Measurements from ENCODE around the gene MSI2. TPM values are rescaled to one million over a fixed set of nuclear protein-coding genes. Genes with fewer than 3 reads are reported as not detected.

Gene MSI2
- total RNA-seq, 4 donors from 2014 or later: 60.7 to 101 (median 70.9) TPM

GRCh38 chr17:57423541-57423940 lies 167.2 kb downstream of the MSI2 start:
- Histone ChIP-seq H3K27ac (no peak overlapping the region), H3K36me3 (no peaks in the 10 kb centered on the region), H3K9me3 (no peaks in the 10 kb centered on the region), H3K4me1 (peaks cover 4 to 6% of the 10 kb centered on the region in 2 donors), H3K4me3 (replicated peaks in 1 of 3) (no peak overlapping the region), H3K27me3 (no peaks in the 10 kb centered on the region)
- intact Hi-C loops (cut with DNase I): no loop called here
- DNase-seq: no peak
- TF ChIP-seq POLR2A (IDR thresholded peaks at IDR 0.05) (no peak), CTCF (IDR thresholded peaks at IDR 0.05) (no peak)
- WGBS, 2 donors: 78 to 79% methylated on average over 6 of the region's 6 CpGs

GRCh38 chr17:57424273-57424672 lies 167.9 kb downstream of the MSI2 start:
- DNase-seq: no peak
- intact Hi-C loops (cut with DNase I): no loop called here
- 63 to 76% methylated on average over 2 of the region's 2 CpGs for WGBS, 2 donors
- no peak overlapping the region for H3K27ac ChIP-seq
- no peak for TF ChIP-seq POLR2A (IDR thresholded peaks at IDR 0.05)
- TF ChIP-seq CTCF (IDR thresholded peaks at IDR 0.05): no peak
- H3K4me3 ChIP-seq (replicated peaks in 1 of 3): no peak overlapping the region
- no peaks in the 10 kb centered on the region for H3K27me3 ChIP-seq
- no peaks in the 10 kb centered on the region for H3K9me3 ChIP-seq
- H3K4me1 ChIP-seq: no peaks in the 10 kb centered on the region
- no peaks in the 10 kb centered on the region for H3K36me3 ChIP-seq

GRCh38 chr17:57424777-57425188 lies 168.5 kb downstream of the MSI2 start:
- intact Hi-C loops (cut with DNase I): no loop called here
- TF ChIP-seq POLR2A (IDR thresholded peaks at IDR 0.05): no peak
- no peak for TF ChIP-seq CTCF (IDR thresholded peaks at IDR 0.05)
- no peak overlapping the region for H3K27ac ChIP-seq
- no peaks in the 10 kb centered on the region for H3K4me1 ChIP-seq
- no peaks in the 10 kb centered on the region for H3K9me3 ChIP-seq
- no peaks in the 10 kb centered on the region for H3K27me3 ChIP-seq
- no peak overlapping the region for H3K4me3 ChIP-seq (replicated peaks in 1 of 3)
- 83 to 90% methylated on average over 5 of the region's 5 CpGs for WGBS, 2 donors
- H3K36me3 ChIP-seq: no peaks in the 10 kb centered on the region
- DNase-seq: no peak

- H3K27me3 ChIP-seq: no peaks in the 10 kb centered on the region
- TF ChIP-seq CTCF (IDR thresholded peaks at IDR 0.05) (no peak), POLR2A (IDR thresholded peaks at IDR 0.05) (no peak)
- H3K9me3 ChIP-seq: no peaks in the 10 kb centered on the region
- H3K4me1 ChIP-seq: no peaks in the 10 kb centered on the region
- H3K4me3 ChIP-seq (replicated peaks in 1 of 3): no peak overlapping the region
- no peak overlapping the region for H3K27ac ChIP-seq
- 90 to 91% methylated on average over 5 of the region's 5 CpGs for WGBS, 2 donors
- intact Hi-C loops (cut with DNase I): no loop called here
- H3K36me3 ChIP-seq: no peaks in the 10 kb centered on the region
- no peak for DNase-seq
Observed at GRCh38 chr17:57425431-57425830, 169.1 kb downstream of the MSI2 start.

GRCh38 chr17:57425903-57426880 lies 169.9 kb downstream of the MSI2 start:
- no peak for TF ChIP-seq POLR2A (IDR thresholded peaks at IDR 0.05)
- no peak for TF ChIP-seq CTCF (IDR thresholded peaks at IDR 0.05)
- intact Hi-C loops (cut with DNase I): no loop called here
- WGBS, 2 donors: 85 to 86% methylated on average over 10 of the region's 10 CpGs

More at GRCh38 chr17:57425903-57426880, 169.9 kb downstream of the MSI2 start:
- Histone ChIP-seq H3K9me3 (no peaks in the 10 kb centered on the region), H3K27me3 (no peaks in the 10 kb centered on the region), H3K27ac (no peak overlapping the region), H3K4me1 (no peaks in the 10 kb centered on the region), H3K4me3 (replicated peaks in 1 of 3) (no peak overlapping the region), H3K36me3 (no peaks in the 10 kb centered on the region)
- DNase-seq: no peak

Measured in thyroid gland (tissue), 4 donors.